NCI-H146 treated with DMSO at 0.1 percent for 48 hours (cell line): ENCODE measurements around the gene CLCN3.
"Not testable (repeated sequence)": the region's sequence is repeated elsewhere in the genome, so short reads cannot be mapped to it uniquely, and the experiment has no call there.

Experiments used
- DNase-seq: peaks from one replicate; lab custom pipeline; 2025; ENCODE audit not compliant: unreplicated experiment; lab: John Stamatoyannopoulos, UW

Gene CLCN3

GRCh38 chr4:169690787-169691186, 70.4 kb downstream of the CLCN3 start:
- DNase-seq = no peak

GRCh38 chr4:169698331-169698730, 78.0 kb downstream of the CLCN3 start:
- DNase-seq = no peak

- no peak for DNase-seq
These were observed 87.7 kb downstream of the CLCN3 start for GRCh38 chr4:169707958-169708643.

GRCh38 chr4:169715826-169716225, 95.4 kb downstream of the CLCN3 start:
- DNase-seq = no peak

GRCh38 chr4:169716677-169717076, 96.3 kb downstream of the CLCN3 start:
- no peak for DNase-seq

GRCh38 chr4:169720529-169720928, 100.2 kb downstream of the CLCN3 start:
- DNase-seq = no peak

- no peak for DNase-seq
These were observed 103.0 kb downstream of the CLCN3 start for GRCh38 chr4:169723207-169723965.

GRCh38 chr4:169724260-169724659, 103.9 kb downstream of the CLCN3 start:
- no peak for DNase-seq

GRCh38 chr4:169727616-169728015, 107.2 kb downstream of the CLCN3 start:
- no peak for DNase-seq

GRCh38 chr4:169730564-169730963, 110.2 kb downstream of the CLCN3 start:
- no peak for DNase-seq

- DNase-seq = not testable (repeated sequence)
These were observed 118.2 kb downstream of the CLCN3 start for GRCh38 chr4:169738604-169739003.

GRCh38 chr4:169741569-169741968, 121.2 kb downstream of the CLCN3 start:
- DNase-seq = no peak

GRCh38 chr4:169744601-169745000, 124.2 kb downstream of the CLCN3 start:
- DNase-seq = no peak

- DNase-seq = no peak
These were observed 124.9 kb downstream of the CLCN3 start for GRCh38 chr4:169745291-169745690.

- DNase-seq = no peak
These were observed 136.7 kb downstream of the CLCN3 start for GRCh38 chr4:169756971-169757574.

- peak; percentile 76 for DNase-seq
These were observed 137.3 kb downstream of the CLCN3 start, which contains the start of gene HPF1 for GRCh38 chr4:169757575-169758184. TSS of gene HPF1 (minus strand) at chr4:169757944. CDS start at chr4:169757877, 67 bp downstream.

- no peak for DNase-seq
These were observed 138.1 kb downstream of the CLCN3 start for GRCh38 chr4:169758401-169758962.

GRCh38 chr4:169761846-169762245, 141.5 kb downstream of the CLCN3 start:
- DNase-seq = no peak

GRCh38 chr4:169765835-169766234, 145.5 kb downstream of the CLCN3 start:
- no peak for DNase-seq

GRCh38 chr4:169766741-169767140, 146.4 kb downstream of the CLCN3 start:
- DNase-seq = no peak

GRCh38 chr4:169768385-169768784, 148.0 kb downstream of the CLCN3 start:
- no peak for DNase-seq
